Smooth muscle cell (in vitro differentiated cells): Measurements from ENCODE around the gene FBN3. TPM values are rescaled to one million over a fixed set of nuclear protein-coding genes. Genes with fewer than 3 reads are reported as not detected.
"Not testable (repeated sequence)": the region's sequence is repeated elsewhere in the genome, so short reads cannot be mapped to it uniquely, and the experiment has no call there.

Experiments
- DNase-seq: peaks from one replicate; lab custom pipeline; 2025; ENCODE audit not compliant: unreplicated experiment; lab: John Stamatoyannopoulos, UW
- H2AFZ ChIP-seq: fragments of 200-600 bp; sonication (generic); 2 replicates; pipeline ENCODE4 v1.6.0; 2016; ENCODE audit warnings: antibody characterized with exemption, low read depth, mild to moderate bottlenecking
- H3F3A ChIP-seq: fragments of 200-600 bp; sonication (generic); 2 replicates; pipeline ENCODE4 v1.6.0; 2017; ENCODE audit warnings: antibody characterized with exemption, low read depth
- H3K27ac ChIP-seq: fragments of 200-600 bp; sonication (generic); 2 replicates; pipeline ENCODE4 v1.5.1; 2016; ENCODE audit warnings: low read depth, mild to moderate bottlenecking
- H3K27me3 ChIP-seq: fragments of 200-600 bp; sonication (generic); 2 replicates; pipeline ENCODE4 v1.6.1; 2016; ENCODE audit warnings: low read depth, mild to moderate bottlenecking
- H3K36me3 ChIP-seq: fragments of 200-600 bp; sonication (generic); 2 replicates; pipeline ENCODE4 v1.5.1; 2016; ENCODE audit warnings: low read depth
- H3K4me1 ChIP-seq: fragments of 200-600 bp; sonication (generic); 2 replicates; pipeline ENCODE4 v1.5.1; 2016; ENCODE audit warnings: low read depth
- H3K4me2 ChIP-seq: fragments of 200-600 bp; sonication (generic); 2 replicates; pipeline ENCODE4 v1.6.0; 2016; ENCODE audit warnings: mild to moderate bottlenecking
- H3K4me3 ChIP-seq: fragments of 200-600 bp; sonication (generic); 2 replicates; pipeline ENCODE4 v1.5.1; 2016; ENCODE audit warnings: mild to moderate bottlenecking
- H3K79me2 ChIP-seq: fragments of 200-600 bp; sonication (generic); 2 replicates; pipeline ENCODE4 v1.6.0; 2016; ENCODE audit warnings: low read depth, mild to moderate bottlenecking
- H3K9ac ChIP-seq: fragments of 200-600 bp; sonication (generic); 2 replicates; pipeline ENCODE4 v1.6.0; 2016; ENCODE audit warnings: low read depth
- H3K9me3 ChIP-seq: fragments of 200-600 bp; sonication (generic); replicated peaks from 2 replicates; pipeline ENCODE4 v1.5.1; 2016; ENCODE audit warnings: low read depth
- H4K20me1 ChIP-seq: fragments of 200-600 bp; sonication (generic); 2 replicates; pipeline ENCODE4 v1.6.0; 2016; ENCODE audit warnings: low read depth
- CTCF ChIP-seq: fragments of 200-600 bp; sonication (generic); IDR thresholded peaks from 2 replicates; pipeline ENCODE4 v1.5.1; 2017; ENCODE audit warnings: borderline replicate concordance, mild to moderate bottlenecking, antibody characterized with exemption; ENCODE audit not compliant: insufficient read depth, poor library complexity, severe bottlenecking
- WGBS: methylation state at CpG from one replicate; pipeline ENCODE4 v1.1.7; 2016; ENCODE audit warnings: low lambda C conversion rate; 5-methylcytosine and 5-hydroxymethylcytosine counted together
- polyA plus RNA-seq: library from polyadenylated mRNA; unstranded; fragments of >200 nt; fragmentation: Nextera tagmentation; extraction: Ambion mirVana; gene quantifications from 2 replicates; pipeline ENCODE4 v1.2.1, GENCODE V29; 2016
- total RNA-seq: library from RNA; depleted of rRNA; stranded (reverse); fragments of >200 nt; gene quantifications from 2 replicates; pipeline ENCODE4 v1.2.3, GENCODE V29; 2014

The FBN3 gene
- total and polyA plus RNA-seq, 2 experiments from 2014 or later, result not detected

GRCh38 chr19:8038815-8039214 is 110.6 kb downstream of the FBN3 start:
- no peak overlapping the region for H3K9ac ChIP-seq
- no peak overlapping the region for H3K4me3 ChIP-seq
- 76% methylated on average over 6 of the region's 6 CpGs for WGBS
- H2AFZ ChIP-seq, result no peak overlapping the region
- no peak for DNase-seq
- H3K27me3 ChIP-seq, result no peaks in the 10 kb centered on the region
- no peaks in the 10 kb centered on the region for H3K9me3 ChIP-seq
- no peaks in the 10 kb centered on the region for H3K4me1 ChIP-seq
- no peaks in the 10 kb centered on the region for H3K79me2 ChIP-seq
- H3F3A ChIP-seq, result no peaks in the 10 kb centered on the region
- no peak for TF ChIP-seq CTCF
- H3K36me3 ChIP-seq, result no peaks in the 10 kb centered on the region
- H4K20me1 ChIP-seq, result no peaks in the 10 kb centered on the region
- H3K27ac ChIP-seq, result no peak overlapping the region
- H3K4me2 ChIP-seq, result no peak overlapping the region

DNA sequence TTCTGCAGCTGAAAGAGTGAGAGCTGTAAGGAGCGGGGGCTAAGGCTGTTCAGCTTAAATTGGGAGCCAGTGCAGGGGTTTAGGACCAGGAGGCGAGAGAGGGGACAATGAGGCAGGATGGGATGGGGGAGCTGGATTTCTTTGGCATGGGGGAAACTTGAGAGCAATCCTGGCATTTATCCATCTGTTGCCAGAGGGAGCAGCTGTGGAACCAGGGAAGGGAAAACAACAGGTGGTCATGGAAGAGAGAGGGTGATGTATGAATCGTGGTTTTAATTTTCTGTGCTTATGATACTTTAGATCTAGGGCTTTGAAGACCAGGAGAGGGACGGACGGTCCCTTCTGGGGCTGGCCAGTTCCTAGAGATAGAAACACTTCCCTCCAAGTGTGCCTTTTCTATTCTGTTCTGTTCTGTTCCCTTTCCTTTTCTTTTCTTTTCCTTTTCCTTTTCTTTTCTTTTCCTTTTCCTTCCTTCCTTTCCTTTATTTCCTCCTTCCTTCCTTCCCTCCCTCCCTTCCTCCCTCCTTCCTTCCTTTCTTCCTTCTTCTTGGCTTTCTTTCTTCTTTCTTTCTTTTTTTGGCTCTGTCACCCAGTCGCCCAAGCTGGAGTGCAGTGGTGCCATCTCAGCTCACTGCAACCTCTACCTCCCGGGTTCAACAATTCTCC is 112.8 kb downstream of the FBN3 start:
- no peaks in the 10 kb centered on the region for H3K9me3 ChIP-seq
- H3K36me3 ChIP-seq, result no peaks in the 10 kb centered on the region
- no peak overlapping the region for H2AFZ ChIP-seq
- TF ChIP-seq CTCF, result no peak
- no peaks in the 10 kb centered on the region for H3K27me3 ChIP-seq
- no peak overlapping the region for H3K4me2 ChIP-seq
- 94% methylated on average over 7 of the region's 7 CpGs for WGBS
- DNase-seq, result no peak
- H3K4me3 ChIP-seq, result no peak overlapping the region
- H3K79me2 ChIP-seq, result no peaks in the 10 kb centered on the region
- H3K27ac ChIP-seq, result no peak overlapping the region
- H3K4me1 ChIP-seq, result peaks cover 16% of the 10 kb centered on the region
- no peaks in the 10 kb centered on the region for H4K20me1 ChIP-seq
- no peak overlapping the region for H3K9ac ChIP-seq
- H3F3A ChIP-seq, result no peaks in the 10 kb centered on the region

GRCh38 chr19:8034178-8034525 is 115.2 kb downstream of the FBN3 start:
- Histone ChIP-seq H3K4me2 (no peak overlapping the region), H3F3A (no peaks in the 10 kb centered on the region), H3K4me1 (peaks cover 23% of the 10 kb centered on the region), H3K9ac (no peak overlapping the region), H3K36me3 (no peaks in the 10 kb centered on the region), H3K4me3 (no peak overlapping the region), H3K9me3 (no peaks in the 10 kb centered on the region), H3K27ac (no peak overlapping the region), H4K20me1 (no peaks in the 10 kb centered on the region), H3K79me2 (no peaks in the 10 kb centered on the region), H2AFZ (no peak overlapping the region), H3K27me3 (no peaks in the 10 kb centered on the region)
- DNase-seq, result no peak
- TF ChIP-seq CTCF, result no peak
- WGBS, result 65% methylated on average over 6 of the region's 6 CpGs

- not testable (repeated sequence) for H4K20me1 ChIP-seq, H3K4me3 ChIP-seq, H3K79me2 ChIP-seq, H3F3A ChIP-seq, H3K27me3 ChIP-seq, H3K9me3 ChIP-seq, DNase-seq, H3K36me3 ChIP-seq, H3K9ac ChIP-seq
- 46% methylated on average over 21 of the region's 22 CpGs for WGBS
- Histone ChIP-seq H2AFZ (peak overlapping the region; percentile 82), H3K4me2 (peak overlapping the region; percentile 73), H3K27ac (peak overlapping the region; percentile 42), H3K4me1 (peaks cover 26% of the 10 kb centered on the region)
These were observed 115.9 kb downstream of the FBN3 start for GRCh38 chr19:8033287-8034177.
